ENCODE measurements around the gene ATP6V0B. TPM values are rescaled to one million over a fixed set of nuclear protein-coding genes. Genes with fewer than 3 reads are reported as not detected.

ATP6V0B gene
- total RNA-seq, 2 experiments from 2014 or later, result 90.4 to 94.2 TPM

Other genes with a start within 250 kb of the ATP6V0B start
- under 1 TPM; 0.39 to 0.71 TPM for gene ARTN, start 41.2 kb upstream of the ATP6V0B start, total RNA-seq
- gene IPO13, start 28.0 kb upstream of the ATP6V0B start, total RNA-seq, result 10 to 100 TPM; 24.1 to 24.4 TPM
- gene DPH2, start 5.0 kb upstream of the ATP6V0B start, total RNA-seq, result 10 to 100 TPM; 26.7 to 28.2 TPM
- gene B4GALT2, start 4.2 kb downstream of the ATP6V0B start, total RNA-seq, result 10 to 100 TPM; 12.5 to 13.3 TPM
- 1 to 10 TPM; 1.3 to 3.2 TPM for gene CCDC24, start 16.6 kb downstream of the ATP6V0B start, total RNA-seq
- gene SLC6A9, start 56.5 kb downstream of the ATP6V0B start, total RNA-seq, result 1 to 10 TPM; 1.9 to 3.0 TPM
- gene KLF17, start 143.9 kb downstream of the ATP6V0B start, total RNA-seq, result not detected
- not detected for gene KLF18, start 166.7 kb downstream of the ATP6V0B start, total RNA-seq
- 10 to 100 TPM; 53.3 to 58.6 TPM for gene DMAP1, start 238.5 kb downstream of the ATP6V0B start, total RNA-seq

All from activated naive CD8-positive, alpha-beta T cell treated with anti-CD3 and anti-CD28 coated beads, Interleukin-2, amount 10 ng/mL, durations not matched to agents 7 days and 5 days (primary cell).